Cardiac fibroblast (primary cell): ENCODE results near the gene F2RL1.
"Not testable (repeated sequence)": the region's sequence is repeated elsewhere in the genome, so short reads cannot be mapped to it uniquely, and the experiment has no call there.

Experiments
- DNase-seq, 2 donors: peaks; one replicate each; pipeline versions ENCODE4 v3.0.0 to v3.0.0-alpha.2; 2010; ENCODE audit warnings: low read depth in 2 of 2
- H3K4me3 ChIP-seq, 2 donors: replicated peaks in 1 of 2; 1 replicate in 1 of 2; 2 replicates in 1 of 2; pipeline ENCODE4 v1.5.1; 2011; ENCODE audit warnings: low read depth in 2 of 2, low read length in 2 of 2, mild to moderate bottlenecking in 2 of 2, moderate library complexity in 1 of 2
- TF ChIP-seq, protein P1 (sequence below): IDR thresholded peaks from one replicate; pipeline ENCODE4 v1.5.1; 2011; ENCODE audit warnings: low read depth, mild to moderate bottlenecking, low read length, inconsistent platforms

The F2RL1 gene

GRCh38 chr5:76855961-76856360 lies 37.1 kb downstream of the F2RL1 start:
- DNase-seq: no peak
- TF ChIP-seq, protein P1, sequence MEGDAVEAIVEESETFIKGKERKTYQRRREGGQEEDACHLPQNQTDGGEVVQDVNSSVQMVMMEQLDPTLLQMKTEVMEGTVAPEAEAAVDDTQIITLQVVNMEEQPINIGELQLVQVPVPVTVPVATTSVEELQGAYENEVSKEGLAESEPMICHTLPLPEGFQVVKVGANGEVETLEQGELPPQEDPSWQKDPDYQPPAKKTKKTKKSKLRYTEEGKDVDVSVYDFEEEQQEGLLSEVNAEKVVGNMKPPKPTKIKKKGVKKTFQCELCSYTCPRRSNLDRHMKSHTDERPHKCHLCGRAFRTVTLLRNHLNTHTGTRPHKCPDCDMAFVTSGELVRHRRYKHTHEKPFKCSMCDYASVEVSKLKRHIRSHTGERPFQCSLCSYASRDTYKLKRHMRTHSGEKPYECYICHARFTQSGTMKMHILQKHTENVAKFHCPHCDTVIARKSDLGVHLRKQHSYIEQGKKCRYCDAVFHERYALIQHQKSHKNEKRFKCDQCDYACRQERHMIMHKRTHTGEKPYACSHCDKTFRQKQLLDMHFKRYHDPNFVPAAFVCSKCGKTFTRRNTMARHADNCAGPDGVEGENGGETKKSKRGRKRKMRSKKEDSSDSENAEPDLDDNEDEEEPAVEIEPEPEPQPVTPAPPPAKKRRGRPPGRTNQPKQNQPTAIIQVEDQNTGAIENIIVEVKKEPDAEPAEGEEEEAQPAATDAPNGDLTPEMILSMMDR: no peak
- no peak overlapping the region for H3K4me3 ChIP-seq

DNA sequence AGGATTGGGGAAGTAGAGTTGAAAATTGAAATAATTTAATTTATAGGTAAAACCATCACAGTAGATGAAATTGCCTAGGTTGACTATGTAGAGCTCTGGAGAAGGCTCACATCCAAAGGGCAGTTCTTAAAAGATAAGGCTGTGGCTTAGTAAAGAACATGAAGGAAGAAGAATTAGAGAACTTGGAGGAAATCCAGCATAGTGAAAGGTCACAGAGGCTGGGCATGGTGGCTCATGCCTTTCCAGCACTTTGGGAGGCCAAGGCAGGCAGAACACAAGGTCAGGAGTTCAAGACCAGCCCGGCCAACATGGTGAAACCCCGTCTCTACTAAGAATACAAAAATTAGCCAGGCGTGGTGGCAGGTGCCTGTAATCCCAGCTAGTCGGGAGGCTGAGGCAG lies 38.0 kb downstream of the F2RL1 start:
- peak in 1 of 2 donors; percentile 39 for DNase-seq
- not testable (repeated sequence) for H3K4me3 ChIP-seq

- peak in 1 of 2 donors; percentile 42 for DNase-seq
- TF ChIP-seq, protein P1: no peak
- no peak overlapping the region for H3K4me3 ChIP-seq
Measured at GRCh38 chr5:76859591-76860247, 40.9 kb downstream of the F2RL1 start.

GRCh38 chr5:76861612-76862011 lies 42.8 kb downstream of the F2RL1 start:
- peak; percentile 15 to 39 for DNase-seq
- H3K4me3 ChIP-seq: no peak overlapping the region
- TF ChIP-seq, protein P1: no peak

DNA sequence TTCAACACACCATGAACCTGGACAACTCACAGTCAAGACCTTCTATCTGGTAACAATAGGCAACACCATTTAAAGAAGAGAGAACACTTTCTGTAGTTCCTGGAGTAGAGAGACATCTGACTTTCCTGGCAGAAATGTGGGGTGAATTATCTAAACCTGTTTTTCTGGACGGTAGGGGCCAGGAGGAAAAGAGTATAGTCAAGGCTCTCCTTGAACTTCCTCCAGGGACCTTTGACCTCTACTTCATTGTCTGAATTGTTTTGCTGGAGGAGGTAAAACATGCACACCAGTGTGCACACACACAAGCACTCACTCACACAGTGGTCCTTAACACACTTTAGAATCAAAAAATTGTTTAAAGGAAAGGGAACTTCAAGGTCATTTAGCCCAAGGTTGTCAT lies 44.2 kb downstream of the F2RL1 start:
- TF ChIP-seq, protein P1: no peak
- no peak for DNase-seq

DNA sequence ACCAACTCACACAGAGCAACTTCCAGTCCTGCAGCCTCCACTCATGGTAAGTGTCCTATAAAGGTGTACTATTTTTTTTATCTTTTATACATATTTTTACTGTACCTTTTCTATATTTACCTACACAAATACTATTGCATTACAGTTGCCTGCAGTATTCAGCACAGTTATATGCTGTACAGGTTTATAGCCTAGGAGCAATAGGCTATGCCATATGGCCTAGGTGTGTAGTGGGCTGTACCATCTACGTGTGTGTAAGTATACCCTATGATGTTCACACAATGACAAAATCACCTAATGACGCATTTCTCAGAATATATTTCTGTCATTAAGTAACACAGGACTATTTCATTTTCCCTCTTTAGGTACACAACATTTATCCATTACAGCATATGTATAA lies 47.7 kb downstream of the F2RL1 start:
- TF ChIP-seq, protein P1: no peak
- H3K4me3 ChIP-seq: no peak overlapping the region
- DNase-seq: no peak

More for the DNA sequence above, 44.2 kb downstream of the F2RL1 start:
- H3K4me3 ChIP-seq: no peak overlapping the region

- no peak overlapping the region for H3K4me3 ChIP-seq
- TF ChIP-seq, protein P1: no peak
- DNase-seq: peak in 1 of 2 donors; percentile 11
Measured at GRCh38 chr5:76867038-76867437, 48.2 kb downstream of the F2RL1 start.
